ENCODE results near the gene AGO3. TPM values are rescaled to one million over a fixed set of nuclear protein-coding genes. Genes with fewer than 3 reads are reported as not detected.

The AGO3 gene
- total and polyA plus RNA-seq, 4 donors: 3.0 to 19.5 (median 7.1) TPM

DNA sequence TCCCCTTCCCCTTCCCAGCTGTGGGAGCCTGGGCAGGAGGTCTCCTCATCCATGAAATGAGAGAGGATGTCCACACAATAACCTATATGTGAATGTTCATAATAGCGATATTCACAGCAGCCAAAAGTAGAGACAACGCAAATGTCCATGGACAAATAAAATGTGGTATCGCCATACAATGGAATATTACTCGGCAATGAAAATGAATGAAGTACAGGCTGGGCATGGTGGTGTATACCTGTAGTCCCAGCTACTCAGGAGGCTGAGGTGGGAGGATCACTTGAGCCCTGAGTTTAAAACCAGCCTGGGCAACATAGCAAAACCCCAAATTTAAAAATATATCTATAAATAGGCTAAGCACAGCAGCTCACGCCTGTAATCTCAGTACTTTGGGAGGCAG is 170.6 kb downstream of the AGO3 start:
- no peaks in the 10 kb centered on the region for H3K9me3 ChIP-seq (ENCODE audit: control insufficient read depth in 4 of 4, low read length in 3 of 4)
- no peak overlapping the region for H3K27ac ChIP-seq (ENCODE audit: low read depth in 1 of 2, low read length in 2 of 2)
- H3K9ac ChIP-seq (ENCODE audit: low read depth in 1 of 2, low read length in 2 of 2): no peak overlapping the region
- no peak for DNase-seq (ENCODE audit: low spot score)
- WGBS: 98% methylated on average over 5 of the region's 5 CpGs
- H3K36me3 ChIP-seq (ENCODE audit: control insufficient read depth in 4 of 4, insufficient read depth in 3 of 4, low read depth in 1 of 4, low read length in 3 of 4): peaks cover 0 to 1% (median 0%) of the 10 kb centered on the region in 4 donors
- TF ChIP-seq FOXA1 (IDR thresholded peaks at IDR 0.05) (no peak), NR2F2 (IDR thresholded peaks at IDR 0.05) (no peak)
- H3K4me1 ChIP-seq (ENCODE audit: control insufficient read depth in 4 of 4, insufficient read depth in 4 of 4, low read length in 3 of 4): peaks cover 0 to 5% (median 2%) of the 10 kb centered on the region in 4 donors
- no peak overlapping the region for H3K4me3 ChIP-seq (ENCODE audit: low read depth in 1 of 3, low read length in 3 of 3)
- no peaks in the 10 kb centered on the region for H3K27me3 ChIP-seq (ENCODE audit: control insufficient read depth in 4 of 4, insufficient read depth in 4 of 4, low read length in 3 of 4)

DNA sequence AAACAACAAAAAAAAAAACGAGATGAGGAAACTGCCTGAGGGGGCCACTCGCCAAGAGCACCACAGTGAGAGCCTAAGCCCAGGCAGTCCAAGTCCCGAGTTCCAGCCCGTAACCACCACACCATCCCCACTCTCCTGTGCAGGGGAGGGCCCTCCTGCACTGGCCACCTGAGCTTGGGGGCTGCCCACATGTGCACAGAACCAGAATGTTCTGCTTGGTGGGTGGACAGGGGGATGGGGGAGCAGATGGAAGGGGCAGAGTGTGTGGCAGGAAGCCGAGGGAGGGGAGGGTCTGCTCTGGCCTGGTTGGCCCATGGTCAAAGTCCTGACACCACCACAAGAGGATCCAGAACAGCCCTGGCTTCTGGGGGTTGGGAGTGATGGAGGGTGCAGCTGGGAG is 175.4 kb downstream of the AGO3 start:
- Histone ChIP-seq H3K4me1 (ENCODE audit: control insufficient read depth in 4 of 4, insufficient read depth in 4 of 4, low read length in 3 of 4) (no peaks in the 10 kb centered on the region), H3K9ac (ENCODE audit: low read depth in 1 of 2, low read length in 2 of 2) (no peak overlapping the region), H3K4me3 (ENCODE audit: low read depth in 1 of 3, low read length in 3 of 3) (no peak overlapping the region), H3K27me3 (ENCODE audit: control insufficient read depth in 4 of 4, insufficient read depth in 4 of 4, low read length in 3 of 4) (no peaks in the 10 kb centered on the region), H3K9me3 (ENCODE audit: control insufficient read depth in 4 of 4, low read length in 3 of 4) (no peaks in the 10 kb centered on the region), H3K27ac (ENCODE audit: low read depth in 1 of 2, low read length in 2 of 2) (no peak overlapping the region), H3K36me3 (ENCODE audit: control insufficient read depth in 4 of 4, insufficient read depth in 3 of 4, low read depth in 1 of 4, low read length in 3 of 4) (no peaks in the 10 kb centered on the region)
- TF ChIP-seq HNF4A (conservative IDR thresholded peaks at IDR 0.05) (no peak), NR2F2 (IDR thresholded peaks at IDR 0.05) (no peak), TAF1 (conservative IDR thresholded peaks at IDR 0.05) (no peak), SP1 (IDR thresholded peaks at IDR 0.05) (no peak), FOXA1 (IDR thresholded peaks at IDR 0.05) (no peak), RXRA (IDR thresholded peaks at IDR 0.05) (no peak), YY1 (IDR thresholded peaks at IDR 0.05) (no peak), FOXA2 (IDR thresholded peaks at IDR 0.05) (no peak)
- TF ChIP-seq, protein P1, sequence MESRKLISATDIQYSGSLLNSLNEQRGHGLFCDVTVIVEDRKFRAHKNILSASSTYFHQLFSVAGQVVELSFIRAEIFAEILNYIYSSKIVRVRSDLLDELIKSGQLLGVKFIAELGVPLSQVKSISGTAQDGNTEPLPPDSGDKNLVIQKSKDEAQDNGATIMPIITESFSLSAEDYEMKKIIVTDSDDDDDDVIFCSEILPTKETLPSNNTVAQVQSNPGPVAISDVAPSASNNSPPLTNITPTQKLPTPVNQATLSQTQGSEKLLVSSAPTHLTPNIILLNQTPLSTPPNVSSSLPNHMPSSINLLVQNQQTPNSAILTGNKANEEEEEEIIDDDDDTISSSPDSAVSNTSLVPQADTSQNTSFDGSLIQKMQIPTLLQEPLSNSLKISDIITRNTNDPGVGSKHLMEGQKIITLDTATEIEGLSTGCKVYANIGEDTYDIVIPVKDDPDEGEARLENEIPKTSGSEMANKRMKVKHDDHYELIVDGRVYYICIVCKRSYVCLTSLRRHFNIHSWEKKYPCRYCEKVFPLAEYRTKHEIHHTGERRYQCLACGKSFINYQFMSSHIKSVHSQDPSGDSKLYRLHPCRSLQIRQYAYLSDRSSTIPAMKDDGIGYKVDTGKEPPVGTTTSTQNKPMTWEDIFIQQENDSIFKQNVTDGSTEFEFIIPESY (IDR thresholded peaks at IDR 0.05): no peak
- TF ChIP-seq, protein P2, sequence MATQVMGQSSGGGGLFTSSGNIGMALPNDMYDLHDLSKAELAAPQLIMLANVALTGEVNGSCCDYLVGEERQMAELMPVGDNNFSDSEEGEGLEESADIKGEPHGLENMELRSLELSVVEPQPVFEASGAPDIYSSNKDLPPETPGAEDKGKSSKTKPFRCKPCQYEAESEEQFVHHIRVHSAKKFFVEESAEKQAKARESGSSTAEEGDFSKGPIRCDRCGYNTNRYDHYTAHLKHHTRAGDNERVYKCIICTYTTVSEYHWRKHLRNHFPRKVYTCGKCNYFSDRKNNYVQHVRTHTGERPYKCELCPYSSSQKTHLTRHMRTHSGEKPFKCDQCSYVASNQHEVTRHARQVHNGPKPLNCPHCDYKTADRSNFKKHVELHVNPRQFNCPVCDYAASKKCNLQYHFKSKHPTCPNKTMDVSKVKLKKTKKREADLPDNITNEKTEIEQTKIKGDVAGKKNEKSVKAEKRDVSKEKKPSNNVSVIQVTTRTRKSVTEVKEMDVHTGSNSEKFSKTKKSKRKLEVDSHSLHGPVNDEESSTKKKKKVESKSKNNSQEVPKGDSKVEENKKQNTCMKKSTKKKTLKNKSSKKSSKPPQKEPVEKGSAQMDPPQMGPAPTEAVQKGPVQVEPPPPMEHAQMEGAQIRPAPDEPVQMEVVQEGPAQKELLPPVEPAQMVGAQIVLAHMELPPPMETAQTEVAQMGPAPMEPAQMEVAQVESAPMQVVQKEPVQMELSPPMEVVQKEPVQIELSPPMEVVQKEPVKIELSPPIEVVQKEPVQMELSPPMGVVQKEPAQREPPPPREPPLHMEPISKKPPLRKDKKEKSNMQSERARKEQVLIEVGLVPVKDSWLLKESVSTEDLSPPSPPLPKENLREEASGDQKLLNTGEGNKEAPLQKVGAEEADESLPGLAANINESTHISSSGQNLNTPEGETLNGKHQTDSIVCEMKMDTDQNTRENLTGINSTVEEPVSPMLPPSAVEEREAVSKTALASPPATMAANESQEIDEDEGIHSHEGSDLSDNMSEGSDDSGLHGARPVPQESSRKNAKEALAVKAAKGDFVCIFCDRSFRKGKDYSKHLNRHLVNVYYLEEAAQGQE (IDR thresholded peaks at IDR 0.05): no peak
- TF ChIP-seq, protein P3, sequence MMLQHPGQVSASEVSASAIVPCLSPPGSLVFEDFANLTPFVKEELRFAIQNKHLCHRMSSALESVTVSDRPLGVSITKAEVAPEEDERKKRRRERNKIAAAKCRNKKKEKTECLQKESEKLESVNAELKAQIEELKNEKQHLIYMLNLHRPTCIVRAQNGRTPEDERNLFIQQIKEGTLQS (IDR thresholded peaks at IDR 0.05): no peak
- WGBS: 46% methylated on average over 5 of the region's 5 CpGs
- DNase-seq (ENCODE audit: low spot score): no peak

DNA sequence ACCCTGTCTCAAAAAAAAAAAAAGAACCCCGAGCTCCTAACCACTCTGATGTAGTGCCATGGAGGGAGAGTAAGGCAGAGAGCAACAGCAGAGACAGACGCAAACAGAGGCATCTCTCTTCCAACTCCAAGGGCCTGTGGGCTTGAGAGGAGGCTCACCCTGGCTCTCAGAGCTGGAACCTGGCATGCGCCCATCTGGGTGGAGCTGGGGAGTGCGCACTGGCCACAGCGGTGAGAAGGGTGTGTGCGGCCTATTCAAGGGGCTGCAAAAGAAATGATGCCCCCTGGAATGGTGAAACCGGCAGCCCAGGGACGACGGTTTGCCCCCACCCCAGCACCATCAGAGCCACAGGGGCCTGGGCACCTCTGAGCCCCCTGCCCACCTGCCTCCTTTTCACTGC is 176.5 kb downstream of the AGO3 start:
- H3K4me1 ChIP-seq (ENCODE audit: control insufficient read depth in 4 of 4, insufficient read depth in 4 of 4, low read length in 3 of 4): no peaks in the 10 kb centered on the region
- no peaks in the 10 kb centered on the region for H3K27me3 ChIP-seq (ENCODE audit: control insufficient read depth in 4 of 4, insufficient read depth in 4 of 4, low read length in 3 of 4)
- no peak overlapping the region for H3K9ac ChIP-seq (ENCODE audit: low read depth in 1 of 2, low read length in 2 of 2)
- no peaks in the 10 kb centered on the region for H3K9me3 ChIP-seq (ENCODE audit: control insufficient read depth in 4 of 4, low read length in 3 of 4)
- no peak overlapping the region for H3K4me3 ChIP-seq (ENCODE audit: low read depth in 1 of 3, low read length in 3 of 3)
- no peaks in the 10 kb centered on the region for H3K36me3 ChIP-seq (ENCODE audit: control insufficient read depth in 4 of 4, insufficient read depth in 3 of 4, low read depth in 1 of 4, low read length in 3 of 4)
- H3K27ac ChIP-seq (ENCODE audit: low read depth in 1 of 2, low read length in 2 of 2): no peak overlapping the region
- no peak for DNase-seq (ENCODE audit: low spot score)
- WGBS: 92% methylated on average over 9 of the region's 9 CpGs
- TF ChIP-seq, protein P2 (IDR thresholded peaks at IDR 0.05): no peak
- TF ChIP-seq, protein P4, sequence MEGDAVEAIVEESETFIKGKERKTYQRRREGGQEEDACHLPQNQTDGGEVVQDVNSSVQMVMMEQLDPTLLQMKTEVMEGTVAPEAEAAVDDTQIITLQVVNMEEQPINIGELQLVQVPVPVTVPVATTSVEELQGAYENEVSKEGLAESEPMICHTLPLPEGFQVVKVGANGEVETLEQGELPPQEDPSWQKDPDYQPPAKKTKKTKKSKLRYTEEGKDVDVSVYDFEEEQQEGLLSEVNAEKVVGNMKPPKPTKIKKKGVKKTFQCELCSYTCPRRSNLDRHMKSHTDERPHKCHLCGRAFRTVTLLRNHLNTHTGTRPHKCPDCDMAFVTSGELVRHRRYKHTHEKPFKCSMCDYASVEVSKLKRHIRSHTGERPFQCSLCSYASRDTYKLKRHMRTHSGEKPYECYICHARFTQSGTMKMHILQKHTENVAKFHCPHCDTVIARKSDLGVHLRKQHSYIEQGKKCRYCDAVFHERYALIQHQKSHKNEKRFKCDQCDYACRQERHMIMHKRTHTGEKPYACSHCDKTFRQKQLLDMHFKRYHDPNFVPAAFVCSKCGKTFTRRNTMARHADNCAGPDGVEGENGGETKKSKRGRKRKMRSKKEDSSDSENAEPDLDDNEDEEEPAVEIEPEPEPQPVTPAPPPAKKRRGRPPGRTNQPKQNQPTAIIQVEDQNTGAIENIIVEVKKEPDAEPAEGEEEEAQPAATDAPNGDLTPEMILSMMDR (IDR thresholded peaks at IDR 0.05; ENCODE audit: low read depth, low read length, missing input control): no peak
- TF ChIP-seq EGR1 (IDR thresholded peaks at IDR 0.05; ENCODE audit: low read depth in 2 of 2) (no peak), RXRA (IDR thresholded peaks at IDR 0.05) (no peak), NR2F2 (IDR thresholded peaks at IDR 0.05) (no peak), SP1 (IDR thresholded peaks at IDR 0.05) (no peak), HNF4A (conservative IDR thresholded peaks at IDR 0.05) (no peak), FOXA1 (IDR thresholded peaks at IDR 0.05) (no peak), YY1 (IDR thresholded peaks at IDR 0.05) (no peak), FOXA2 (IDR thresholded peaks at IDR 0.05) (no peak), GABPA (IDR thresholded peaks at IDR 0.05 in 1 of 2, conservative IDR thresholded peaks at IDR 0.05 in 1 of 2) (no peak), JUND (IDR thresholded peaks at IDR 0.05) (no peak), HNF4G (IDR thresholded peaks at IDR 0.05) (no peak)
- TF ChIP-seq, protein P3 (IDR thresholded peaks at IDR 0.05): no peak

Measured in liver (tissue), 9 donors.